ENCODE results near the gene ARHGAP12.
A peak's percentile ranks its signal among the peaks of the same experiment; 100 is the strongest.
"Not testable (repeated sequence)": the region's sequence is repeated elsewhere in the genome, so short reads cannot be mapped to it uniquely, and the experiment has no call there.

ARHGAP12 gene

GRCh38 chr10:31773749-31774298 is 154.8 kb downstream of the ARHGAP12 start:
- TF ChIP-seq CTCF (IDR thresholded peaks at IDR 0.05; ENCODE audit: low read depth, low read length) = no peak
- no peak for DNase-seq (ENCODE audit: low read depth in 2 of 2)
- H3K4me3 ChIP-seq (replicated peaks in 1 of 2; ENCODE audit: low read depth in 2 of 2, low read length in 2 of 2) = no peak overlapping the region

- no peak for TF ChIP-seq CTCF (IDR thresholded peaks at IDR 0.05; ENCODE audit: low read depth, low read length)
- peak; percentile 81 to 88 for DNase-seq (ENCODE audit: low read depth in 2 of 2)
- H3K4me3 ChIP-seq (replicated peaks in 1 of 2; ENCODE audit: low read depth in 2 of 2, low read length in 2 of 2) = no peak overlapping the region
Observed at GRCh38 chr10:31771331-31771831, 157.2 kb downstream of the ARHGAP12 start.

GRCh38 chr10:31770307-31770902 is 158.2 kb downstream of the ARHGAP12 start:
- no peak overlapping the region for H3K4me3 ChIP-seq (replicated peaks in 1 of 2; ENCODE audit: low read depth in 2 of 2, low read length in 2 of 2)
- DNase-seq (ENCODE audit: low read depth in 2 of 2) = peak in 1 of 2 donors; percentile 28
- TF ChIP-seq CTCF (IDR thresholded peaks at IDR 0.05; ENCODE audit: low read depth, low read length) = peak; percentile 52

GRCh38 chr10:31769564-31769963 is 159.1 kb downstream of the ARHGAP12 start:
- TF ChIP-seq CTCF (IDR thresholded peaks at IDR 0.05; ENCODE audit: low read depth, low read length) = no peak
- DNase-seq (ENCODE audit: low read depth in 2 of 2) = peak in 1 of 2 donors; percentile 88
- no peak overlapping the region for H3K4me3 ChIP-seq (replicated peaks in 1 of 2; ENCODE audit: low read depth in 2 of 2, low read length in 2 of 2)

- peak in 1 of 2 donors; percentile 85 for DNase-seq (ENCODE audit: low read depth in 2 of 2)
- not testable (repeated sequence) for H3K4me3 ChIP-seq (replicated peaks in 1 of 2; ENCODE audit: low read depth in 2 of 2, low read length in 2 of 2)
Observed at GRCh38 chr10:31768935-31769334, 159.7 kb downstream of the ARHGAP12 start.

- DNase-seq (ENCODE audit: low read depth in 2 of 2) = peak; percentile 69 to 90
- no peak for TF ChIP-seq CTCF (IDR thresholded peaks at IDR 0.05; ENCODE audit: low read depth, low read length)
- no peak overlapping the region for H3K4me3 ChIP-seq (replicated peaks in 1 of 2; ENCODE audit: low read depth in 2 of 2, low read length in 2 of 2)
Observed at GRCh38 chr10:31768467-31768866, 160.2 kb downstream of the ARHGAP12 start.

GRCh38 chr10:31765541-31765940 is 163.1 kb downstream of the ARHGAP12 start:
- no peak for DNase-seq (ENCODE audit: low read depth in 2 of 2)
- H3K4me3 ChIP-seq (replicated peaks in 1 of 2; ENCODE audit: low read depth in 2 of 2, low read length in 2 of 2) = no peak overlapping the region
- no peak for TF ChIP-seq CTCF (IDR thresholded peaks at IDR 0.05; ENCODE audit: low read depth, low read length)

All from cardiac fibroblast (primary cell).